ENCODE results near the gene ARHGEF11.

The ARHGEF11 gene

DNA sequence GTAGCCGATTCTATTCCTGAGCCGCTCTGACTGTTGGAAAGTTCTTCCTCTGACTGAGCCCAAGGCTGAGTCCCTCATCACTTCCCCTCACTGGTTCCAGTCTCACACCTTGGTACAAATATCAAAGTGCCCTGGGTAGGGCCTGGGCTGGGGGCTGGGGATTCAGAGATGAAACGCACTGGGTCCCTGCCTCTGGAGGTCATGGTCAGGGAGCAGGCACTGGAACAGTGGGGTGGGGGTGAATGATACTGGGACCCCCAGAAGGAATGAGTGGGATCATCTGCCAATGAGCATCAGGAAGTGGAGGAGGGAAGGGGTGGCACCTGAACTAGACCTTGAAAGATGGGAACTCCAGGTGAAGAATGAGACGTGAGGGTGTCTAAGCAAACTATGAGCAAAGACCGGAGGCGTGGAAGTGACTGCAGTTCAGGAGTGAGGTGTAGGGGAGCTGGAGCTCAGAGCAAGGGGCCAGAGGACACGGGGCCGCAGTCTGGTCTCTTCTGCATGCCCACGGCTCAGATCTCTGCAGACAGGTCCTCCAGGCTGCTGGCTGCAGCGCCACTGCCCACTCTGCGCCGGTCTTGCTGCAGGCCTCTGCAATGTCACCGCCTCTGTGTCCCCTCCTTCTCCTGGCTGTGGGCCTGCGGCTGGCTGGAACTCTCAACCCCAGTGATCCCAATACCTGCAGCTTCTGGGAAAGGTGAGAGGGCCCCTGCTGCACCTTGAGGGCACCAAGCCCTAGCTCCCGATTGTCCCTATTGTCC is 142.0 kb downstream of the ARHGEF11 start:
- H3K4me3 ChIP-seq (ENCODE audit: low read depth, low read length) = no peak overlapping the region
- no peak for DNase-seq (ENCODE audit: low read depth)

GRCh38 chr1:156901966-156902915 is 143.3 kb downstream of the ARHGEF11 start:
- DNase-seq (ENCODE audit: low read depth) = no peak
- no peak overlapping the region for H3K4me3 ChIP-seq (ENCODE audit: low read depth, low read length)

DNA sequence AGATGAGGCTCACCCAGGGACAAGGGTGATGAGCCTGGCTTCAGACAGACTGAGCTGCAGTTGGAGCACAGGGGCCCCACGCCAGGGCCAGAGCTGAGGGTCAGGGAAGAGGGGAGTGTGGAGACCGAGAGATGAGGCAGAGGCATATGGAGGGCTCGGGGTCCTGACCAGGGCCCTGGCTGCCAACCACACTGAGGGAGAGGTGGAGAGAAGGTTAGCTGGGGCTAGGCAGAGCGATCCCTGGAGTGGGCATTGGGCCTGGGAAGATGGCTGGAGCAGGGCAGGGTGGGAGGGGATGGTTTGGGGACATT is 144.0 kb downstream of the ARHGEF11 start:
- no peak for DNase-seq (ENCODE audit: low read depth)
- H3K4me3 ChIP-seq (ENCODE audit: low read depth, low read length) = no peak overlapping the region

- DNase-seq (ENCODE audit: low read depth) = no peak
These were observed 144.5 kb downstream of the ARHGEF11 start for GRCh38 chr1:156900896-156901589.

GRCh38 chr1:156899956-156900718 is 145.4 kb downstream of the ARHGEF11 start:
- no peak overlapping the region for H3K4me3 ChIP-seq (ENCODE audit: low read depth, low read length)
- DNase-seq (ENCODE audit: low read depth) = peak; percentile 75

More at GRCh38 chr1:156900896-156901589, 144.5 kb downstream of the ARHGEF11 start:
- no peak overlapping the region for H3K4me3 ChIP-seq (ENCODE audit: low read depth, low read length)

- DNase-seq (ENCODE audit: low read depth) = no peak
- no peak overlapping the region for H3K4me3 ChIP-seq (ENCODE audit: low read depth, low read length)
These were observed 146.4 kb downstream of the ARHGEF11 start for GRCh38 chr1:156898971-156899664.

DNA sequence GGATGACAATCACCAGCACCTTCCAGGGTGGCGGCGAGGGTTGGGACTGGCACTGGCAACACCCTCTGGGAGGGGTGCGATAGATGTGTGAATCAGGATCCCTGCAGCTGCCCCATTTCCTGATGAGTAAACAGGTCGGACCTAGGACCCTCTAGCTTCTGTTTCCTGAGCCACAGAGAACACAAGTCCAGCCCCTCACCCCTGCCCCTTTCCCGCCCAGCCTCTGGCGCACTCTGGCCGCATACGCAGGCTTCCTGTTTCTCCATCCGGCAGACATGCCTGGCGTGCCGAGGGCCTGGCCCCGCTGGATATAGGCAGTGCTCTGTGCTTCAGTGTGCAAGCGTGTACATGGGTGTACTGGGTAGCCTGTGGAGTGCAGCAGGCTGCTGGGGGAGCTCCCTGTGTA is 147.4 kb downstream of the ARHGEF11 start:
- peak; percentile 60 for DNase-seq (ENCODE audit: low read depth)
- H3K4me3 ChIP-seq (ENCODE audit: low read depth, low read length) = peak overlapping the region; percentile 0

GRCh38 chr1:156897078-156897825 is 148.3 kb downstream of the ARHGEF11 start:
- H3K4me3 ChIP-seq (ENCODE audit: low read depth, low read length) = no peak overlapping the region
- DNase-seq (ENCODE audit: low read depth) = no peak

DNA sequence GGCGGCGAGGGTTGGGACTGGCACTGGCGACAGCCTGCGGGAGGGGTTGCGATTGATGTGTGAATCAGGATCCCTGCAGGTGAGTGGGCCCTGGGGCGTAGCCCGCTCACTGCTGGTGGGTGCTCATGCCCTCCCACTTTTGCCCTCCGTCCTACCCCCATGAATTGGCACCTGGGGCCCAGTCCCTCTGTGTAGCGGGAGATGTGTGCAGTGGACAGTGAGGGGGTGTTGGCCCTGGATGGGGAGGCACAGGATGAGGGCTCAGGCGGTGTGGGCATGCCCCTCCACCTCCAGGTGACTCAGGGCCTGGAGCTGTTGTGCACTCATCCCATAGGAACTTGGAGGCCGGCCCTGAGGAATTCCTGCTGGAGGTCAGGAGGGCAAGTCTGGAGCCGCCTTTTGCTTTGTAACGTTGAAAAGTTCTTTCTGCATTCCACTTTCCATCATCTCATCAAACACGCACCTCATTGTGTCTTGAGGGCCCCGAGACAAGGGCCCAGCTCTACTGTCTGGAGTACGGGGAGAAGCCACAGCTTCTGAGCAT is 149.0 kb downstream of the ARHGEF11 start:
- DNase-seq (ENCODE audit: low read depth) = peak; percentile 66
- no peak overlapping the region for H3K4me3 ChIP-seq (ENCODE audit: low read depth, low read length)

DNA sequence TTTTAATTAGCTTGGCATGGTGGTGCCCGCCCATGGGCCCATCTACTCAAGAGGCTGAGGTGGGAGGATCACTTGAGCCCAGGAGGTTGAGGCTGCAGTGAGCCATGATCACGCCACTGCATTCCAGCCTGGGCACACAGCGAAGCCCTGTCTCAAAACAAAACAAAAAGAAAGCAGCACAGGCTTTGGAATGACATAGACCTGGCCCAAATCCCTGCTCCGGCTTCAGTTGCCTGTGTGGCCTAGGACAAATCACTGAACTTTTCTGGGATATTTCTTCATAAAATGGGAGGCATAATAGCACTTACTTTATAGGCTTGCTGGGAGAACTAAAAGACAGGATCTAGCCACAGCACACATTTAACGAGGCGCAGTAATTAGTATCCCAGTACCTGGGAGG is 149.6 kb downstream of the ARHGEF11 start:
- no peak overlapping the region for H3K4me3 ChIP-seq (ENCODE audit: low read depth, low read length)
- no peak for DNase-seq (ENCODE audit: low read depth)

- DNase-seq (ENCODE audit: low read depth) = no peak
- H3K4me3 ChIP-seq (ENCODE audit: low read depth, low read length) = peak overlapping the region; percentile 65
These were observed 150.1 kb downstream of the ARHGEF11 start for GRCh38 chr1:156895455-156895812.

GRCh38 chr1:156894711-156895454 is 150.7 kb downstream of the ARHGEF11 start:
- DNase-seq (ENCODE audit: low read depth) = no peak

GRCh38 chr1:156894001-156894400 is 151.5 kb downstream of the ARHGEF11 start:
- peak overlapping the region; percentile 65 for H3K4me3 ChIP-seq (ENCODE audit: low read depth, low read length)
- DNase-seq (ENCODE audit: low read depth) = no peak

More at GRCh38 chr1:156894711-156895454, 150.7 kb downstream of the ARHGEF11 start:
- H3K4me3 ChIP-seq (ENCODE audit: low read depth, low read length) = peak overlapping the region; percentile 65

- H3K4me3 ChIP-seq (ENCODE audit: low read depth, low read length) = peak within 1 kb of the TSS; percentile 65
- no peak for DNase-seq (ENCODE audit: low read depth)
These were observed 152.2 kb downstream of the ARHGEF11 start, which contains the start of gene PEAR1 for GRCh38 chr1:156893048-156893953. Gene PEAR1, plus strand, starts transcription at chr1:156893718. Its CDS starts 10,209 bp downstream, at chr1:156903927.

DNA sequence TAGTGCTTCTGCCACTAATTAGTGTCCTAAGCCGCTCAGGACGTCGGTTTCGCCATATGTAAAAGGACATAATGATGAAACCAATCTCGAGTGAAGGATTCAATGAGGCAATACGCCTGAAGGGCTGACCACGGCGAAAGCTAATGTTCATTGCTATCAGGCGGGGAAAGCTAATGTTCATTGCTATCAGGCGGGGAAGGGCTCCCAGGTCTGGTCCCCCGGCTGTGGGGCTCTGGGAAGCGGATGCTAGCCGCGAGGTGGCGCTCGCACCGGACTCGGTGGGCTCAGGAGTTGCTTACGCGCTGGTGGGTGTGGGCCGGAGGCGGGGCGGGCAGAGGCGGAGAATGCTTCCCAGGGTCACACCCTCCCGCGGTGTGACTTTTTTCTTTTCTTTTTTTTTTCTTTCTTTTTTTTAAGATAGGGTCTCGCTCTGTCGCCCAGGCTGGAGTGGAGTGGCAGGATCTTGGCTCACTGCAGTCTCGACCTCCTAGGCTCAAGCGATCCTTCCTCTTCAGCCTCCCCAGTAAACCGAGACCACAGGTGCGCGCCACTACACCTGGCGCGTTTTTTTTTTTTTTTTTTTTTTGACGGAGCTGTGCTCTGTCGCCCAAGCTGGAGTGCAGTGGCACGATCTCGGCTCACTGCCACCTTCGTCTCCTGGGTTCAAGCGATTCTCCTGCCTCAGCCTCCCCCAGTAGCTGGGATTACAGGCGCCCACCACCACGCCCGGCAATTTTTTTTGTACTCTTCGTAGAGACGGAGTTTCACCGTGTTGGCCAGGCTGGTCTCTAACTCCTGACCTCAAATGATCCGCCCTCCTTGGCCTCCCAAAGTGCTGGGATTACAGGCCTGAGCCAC is 153.1 kb downstream of the ARHGEF11 start:
- peak overlapping the region; percentile 27 for H3K4me3 ChIP-seq (ENCODE audit: low read depth, low read length)
- DNase-seq (ENCODE audit: low read depth) = peak; percentile 53
